COLO668 (cell line): ENCODE results near the gene BMPR2.

Source experiments
- DNase-seq: peaks from one replicate; lab custom pipeline; 2025; ENCODE audit not compliant: unreplicated experiment; lab: John Stamatoyannopoulos, UW

The BMPR2 gene

DNA sequence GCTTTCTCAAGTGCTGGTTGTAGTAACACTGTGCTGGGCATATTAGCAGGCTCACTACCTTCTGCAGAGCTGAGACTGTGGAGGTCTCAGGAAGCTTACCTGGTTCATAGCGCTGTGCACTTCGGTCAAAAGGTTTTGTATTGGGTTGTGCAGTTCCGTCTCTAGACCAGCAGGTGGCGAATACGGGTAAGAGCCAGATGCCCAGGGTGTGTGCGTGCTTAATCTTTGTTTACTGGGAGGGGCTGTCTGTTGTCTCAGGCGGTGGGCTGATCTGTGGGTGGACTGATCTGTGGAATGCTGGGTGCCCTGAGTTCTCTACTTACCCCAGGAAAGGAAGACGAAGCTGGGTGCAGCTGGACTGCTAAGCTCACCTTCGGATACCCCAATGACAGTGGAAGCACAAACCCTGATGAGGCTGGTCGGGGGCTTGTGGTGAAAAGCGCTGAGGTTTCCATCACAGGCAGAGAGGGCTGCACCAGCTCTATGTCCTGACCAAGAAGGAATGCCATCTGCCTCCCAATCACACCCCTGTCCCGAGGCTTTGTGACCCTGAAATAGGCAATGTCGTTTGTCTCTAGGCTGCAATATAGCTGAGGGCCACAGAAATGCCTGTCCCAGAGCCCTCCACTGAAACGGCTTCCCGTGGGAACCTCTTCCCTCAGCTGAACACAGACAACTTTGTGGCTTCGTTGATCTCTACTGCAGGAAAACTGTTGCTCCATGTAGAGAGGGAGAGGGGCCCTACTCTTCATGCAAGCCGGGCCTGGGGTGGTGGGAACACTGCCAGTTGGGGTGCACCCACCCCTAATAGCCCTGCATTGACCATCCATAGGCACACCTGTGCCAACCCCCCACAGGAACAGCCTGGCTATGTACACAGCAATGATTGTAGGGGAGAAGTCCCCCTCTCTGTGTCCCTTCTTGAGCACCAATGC, 212.8 kb downstream of the BMPR2 start:
- peak; percentile 62 for DNase-seq

- no peak for DNase-seq
Observed at GRCh38 chr2:202589582-202589949, 213.4 kb downstream of the BMPR2 start.

DNA sequence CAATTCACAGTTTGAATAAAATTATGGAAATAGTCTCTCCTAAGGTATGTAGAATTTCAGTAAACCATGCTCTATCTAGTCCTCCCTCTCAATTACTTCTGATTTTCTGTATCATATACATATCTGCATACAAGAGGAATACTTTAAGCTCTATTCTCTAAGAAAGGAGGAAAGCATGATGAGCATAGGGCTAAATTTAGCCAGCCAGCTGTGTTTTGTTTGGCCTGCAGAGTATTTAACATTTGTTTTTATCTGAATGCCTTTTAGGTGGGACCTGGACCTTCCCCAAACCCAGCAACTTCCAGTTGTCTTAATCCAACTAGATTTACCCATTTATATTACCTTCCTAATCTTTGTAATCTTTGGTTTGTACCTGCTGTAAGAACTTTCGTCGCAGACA, 216.4 kb downstream of the BMPR2 start:
- no peak for DNase-seq

DNA sequence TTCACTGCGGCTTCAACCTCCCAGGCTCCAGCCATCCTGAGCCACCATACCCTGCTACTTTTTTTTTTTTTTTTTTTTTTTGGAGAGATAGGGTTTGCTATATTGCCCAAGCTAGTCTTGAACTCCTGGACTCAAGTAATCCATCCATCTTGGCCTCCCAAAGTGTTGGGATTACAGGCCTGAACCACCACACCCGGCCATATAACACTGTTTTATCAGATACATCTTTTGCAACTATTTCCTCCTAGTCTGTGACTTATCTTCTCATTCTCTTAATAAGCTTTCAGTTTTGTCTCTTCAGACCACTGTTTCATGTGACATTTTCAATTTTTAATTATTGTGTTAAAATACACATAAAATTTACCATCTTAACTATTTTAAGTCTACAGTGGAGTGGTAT, 223.0 kb downstream of the BMPR2 start:
- no peak for DNase-seq

DNA sequence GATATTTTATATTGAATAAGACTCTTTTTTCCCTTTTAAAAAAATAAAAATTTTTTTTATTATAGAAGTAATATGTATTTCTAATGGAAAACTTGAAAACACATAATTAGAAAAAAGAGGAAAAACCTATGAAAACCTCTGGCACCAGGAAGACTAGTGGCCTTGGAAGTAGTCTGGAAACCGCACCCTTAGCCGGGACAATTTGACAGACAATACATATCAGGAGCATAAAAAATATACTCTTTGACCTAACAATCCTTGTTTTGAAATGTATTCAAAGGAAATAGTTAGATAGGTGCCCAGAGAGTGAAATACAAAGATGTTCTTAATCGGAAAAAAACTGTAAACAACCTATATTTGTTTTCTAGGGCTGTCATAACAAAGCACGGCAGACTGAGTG, 223.8 kb downstream of the BMPR2 start:
- no peak for DNase-seq

DNA sequence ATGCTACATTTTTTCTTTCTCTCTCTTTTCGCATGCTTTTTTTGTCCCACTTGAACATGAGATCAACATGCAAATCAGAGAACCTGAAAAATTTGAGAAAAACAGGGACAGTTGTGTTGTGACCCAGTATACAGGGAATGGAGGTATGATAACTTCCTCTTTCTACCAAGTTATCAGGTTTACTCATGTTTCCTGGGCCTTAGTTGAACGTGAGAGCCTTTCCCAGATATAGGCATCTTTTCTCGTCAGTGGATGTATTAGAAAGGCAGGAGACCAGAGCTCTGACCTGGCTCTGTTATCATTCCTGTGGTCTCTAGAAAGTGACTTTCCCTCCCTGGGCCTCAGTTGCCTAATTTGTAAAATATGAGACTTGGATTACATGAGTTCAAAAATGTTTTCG, 228.6 kb downstream of the BMPR2 start:
- no peak for DNase-seq

DNA sequence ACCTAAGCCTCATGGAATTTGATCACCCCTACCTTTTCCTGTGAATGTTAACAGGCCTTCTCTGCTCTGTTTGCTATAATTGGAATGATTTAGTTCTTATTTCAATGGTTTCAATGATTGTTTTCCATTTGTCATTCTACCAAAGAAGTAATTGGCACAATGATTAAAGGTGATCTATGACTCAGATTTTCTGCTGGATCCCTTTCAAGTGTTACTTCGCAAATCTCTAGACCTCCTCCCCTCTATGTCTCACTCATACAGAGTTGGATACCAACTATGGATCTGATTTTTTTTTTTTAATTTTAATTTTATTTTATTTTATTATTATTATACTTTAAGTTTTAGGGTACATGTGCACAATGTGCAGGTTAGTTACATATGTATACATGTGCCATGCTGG, 229.0 kb downstream of the BMPR2 start:
- no peak for DNase-seq

DNA sequence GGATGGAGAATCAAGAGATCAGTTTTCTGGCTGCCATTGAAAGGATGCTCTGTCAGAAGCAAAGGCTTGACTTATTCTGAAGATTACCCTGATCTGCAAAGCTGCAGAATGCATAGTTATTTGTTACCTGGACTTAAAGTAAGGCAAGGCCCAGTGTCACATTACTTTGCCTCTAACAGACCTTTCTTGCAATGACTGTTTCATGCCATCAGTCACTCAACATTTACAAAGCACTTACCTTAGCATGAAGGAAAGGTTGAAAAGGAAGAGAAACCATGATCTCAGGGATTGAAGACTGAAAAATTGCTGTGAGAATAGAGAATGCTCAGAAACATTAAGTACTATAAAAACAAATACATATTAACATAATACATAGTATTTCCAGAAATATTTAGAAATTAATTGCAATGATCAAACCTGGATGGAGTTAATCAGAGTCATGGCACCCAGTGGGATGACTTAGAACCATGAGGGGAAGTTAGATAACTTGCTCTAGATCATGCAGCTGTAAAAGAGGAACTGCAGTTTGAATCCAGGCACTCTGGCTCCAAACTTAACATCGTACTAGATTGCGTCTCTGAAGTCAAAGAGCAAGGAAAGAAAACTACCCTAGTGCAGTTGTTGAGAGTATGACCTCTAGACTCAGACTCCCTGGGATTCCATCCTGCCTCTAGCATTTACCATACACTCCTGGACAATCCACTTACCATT, 232.2 kb downstream of the BMPR2 start:
- no peak for DNase-seq

- DNase-seq = no peak
Observed at GRCh38 chr2:202609381-202610145, 233.4 kb downstream of the BMPR2 start.

- DNase-seq = no peak
Observed at GRCh38 chr2:202610380-202610779, 234.3 kb downstream of the BMPR2 start.

GRCh38 chr2:202612145-202612544, 236.0 kb downstream of the BMPR2 start:
- no peak for DNase-seq

DNA sequence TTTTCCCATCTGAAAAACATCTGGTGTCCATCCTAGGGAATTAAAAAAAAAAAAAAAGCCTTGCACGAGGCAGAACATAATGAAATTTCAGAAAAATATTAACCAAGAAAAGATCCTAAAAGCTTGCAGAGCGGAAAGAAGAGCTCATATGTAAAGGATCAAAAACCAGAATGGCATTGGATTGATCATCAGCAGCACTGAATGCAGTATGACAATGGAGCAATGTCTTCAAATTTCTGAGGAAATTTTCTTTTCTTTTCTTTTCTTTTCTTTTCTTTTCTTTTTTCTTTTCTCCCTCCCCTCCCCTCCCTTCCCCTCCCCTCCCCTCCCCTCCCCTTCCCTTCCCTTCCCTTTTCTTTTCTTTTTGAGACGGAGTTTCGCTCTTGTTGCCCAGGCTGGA, 237.4 kb downstream of the BMPR2 start:
- DNase-seq = no peak
